HepG2 (cell line): Measurements from ENCODE around the gene LMF2. TPM values are rescaled to one million over a fixed set of nuclear protein-coding genes. Genes with fewer than 3 reads are reported as not detected.
A peak's percentile ranks its signal among the peaks of the same experiment; 100 is the strongest.

Experiments used
- ATM ChIP-seq: fragments of 450-650 bp; IDR thresholded peaks from 2 replicates; pipeline ENCODE4 v1.7.1; 2017; ENCODE audit warnings: mild to moderate bottlenecking, borderline replicate concordance
- EHMT2 ChIP-seq: fragments of 200-600 bp; sonication (generic); IDR thresholded peaks from 2 replicates; pipeline ENCODE4 v1.7.0; 2017; ENCODE audit warnings: antibody characterized with exemption, low read depth, low read length, borderline replicate concordance
- FOXJ3 ChIP-seq: sonication (generic); formaldehyde crosslinking; IDR thresholded peaks from 2 replicates; pipeline ENCODE4 v1.4.0; 2020; ENCODE audit warnings: missing genetic modification reagents, mild to moderate bottlenecking, borderline replicate concordance
- FOXM1 ChIP-seq: sonication (generic); formaldehyde crosslinking; IDR thresholded peaks from 2 replicates; pipeline ENCODE4 v1.5.0; 2020; ENCODE audit warnings: missing genetic modification reagents
- MTF2 ChIP-seq: sonication (generic); formaldehyde crosslinking; IDR thresholded peaks from 2 replicates; pipeline ENCODE4 v1.5.0; 2020; ENCODE audit warnings: missing genetic modification reagents, borderline replicate concordance
- NCOA2 ChIP-seq: sonication (generic); formaldehyde crosslinking; IDR thresholded peaks from 2 replicates; pipeline ENCODE4 v1.8.0; 2022; ENCODE audit warnings: inconsistent platforms
- NFE2L1 ChIP-seq: sonication (generic); formaldehyde crosslinking; IDR thresholded peaks from 2 replicates; pipeline ENCODE4 v1.4.0; 2020; ENCODE audit warnings: missing genetic modification reagents, mild to moderate bottlenecking, borderline replicate concordance
- PHB2 ChIP-seq: fragments of 450-650 bp; IDR thresholded peaks from 2 replicates; pipeline ENCODE4 v1.6.1; 2018; ENCODE audit not compliant: partially characterized antibody
- RFX1 ChIP-seq: fragments of 450-650 bp; IDR thresholded peaks from 2 replicates; pipeline ENCODE4 v1.6.1; 2017
- RFXANK ChIP-seq: IDR thresholded peaks from 2 replicates; pipeline ENCODE4 v1.6.1; 2016
- RXRB ChIP-seq: IDR thresholded peaks from 2 replicates; pipeline ENCODE4 v1.6.1; 2016; ENCODE audit warnings: borderline replicate concordance, missing genetic modification reagents, missing compliant biosample characterization
- SMC3 ChIP-seq: IDR thresholded peaks from 2 replicates; pipeline ENCODE4 v1.6.1; 2011; ENCODE audit warnings: low read length, improper control_type of control experiment
- SRSF4 ChIP-seq: fragments of 200-400 bp; formaldehyde crosslinking; IDR thresholded peaks from one replicate; pipeline ENCODE4 v1.6.1; 2018; ENCODE audit warnings: mild to moderate bottlenecking, low read depth, low read length, moderate library complexity; ENCODE audit not compliant: poor library complexity, severe bottlenecking
- ZBTB42 ChIP-seq: sonication (generic); formaldehyde crosslinking; IDR thresholded peaks from 2 replicates; pipeline ENCODE4 v1.5.0; 2020; ENCODE audit warnings: mild to moderate bottlenecking, missing genetic modification reagents
- ZMYM3 ChIP-seq: sonication (generic); formaldehyde crosslinking; IDR thresholded peaks from 2 replicates; pipeline ENCODE4 v1.5.1; 2020; ENCODE audit warnings: mild to moderate bottlenecking, missing genetic modification reagents
- ZNF12 ChIP-seq: sonication (generic); formaldehyde crosslinking; IDR thresholded peaks from 2 replicates; pipeline ENCODE4 v1.5.0; 2020; ENCODE audit warnings: missing genetic modification reagents
- ZNF264 ChIP-seq: sonication (generic); formaldehyde crosslinking; IDR thresholded peaks from 2 replicates; pipeline ENCODE4 v1.4.0; 2020; ENCODE audit warnings: missing genetic modification reagents
- ZNF672 ChIP-seq: sonication (generic); formaldehyde crosslinking; IDR thresholded peaks from 2 replicates; pipeline ENCODE4 v1.8.1; 2022; ENCODE audit warnings: missing genetic modification reagents
- ZNF713 ChIP-seq: sonication (generic); formaldehyde crosslinking; IDR thresholded peaks from 2 replicates; pipeline ENCODE4 v1.4.0; 2020; ENCODE audit warnings: mild to moderate bottlenecking, missing genetic modification reagents
- ZNF737 ChIP-seq: sonication (generic); formaldehyde crosslinking; IDR thresholded peaks from 2 replicates; pipeline ENCODE4 v1.5.0; 2020; ENCODE audit warnings: missing genetic modification reagents, mild to moderate bottlenecking, borderline replicate concordance
- ZNF816 ChIP-seq: sonication (generic); formaldehyde crosslinking; IDR thresholded peaks from 2 replicates; pipeline ENCODE4 v1.8.0; 2022; ENCODE audit warnings: missing genetic modification reagents, mild to moderate bottlenecking, borderline replicate concordance
- ZSCAN21 ChIP-seq: sonication (generic); formaldehyde crosslinking; IDR thresholded peaks from 2 replicates; pipeline ENCODE4 v1.8.0; 2022; ENCODE audit warnings: mild to moderate bottlenecking, missing genetic modification reagents, moderate library complexity, borderline replicate concordance
- polyA plus RNA-seq, 8 experiments: library from polyadenylated mRNA; depleted of rRNA in 3 of 8; stranded (reverse) in 7 of 8; unstranded in 1 of 8; fragments of >200 nt; fragmentation: Illumina TruSeq in 4 of 8; extraction: Trizol in 4 of 8; gene quantifications; 2 replicates each; pipeline versions ENCODE4 v1.2.1 to v1.2.3, GENCODE V29; 2011 to 2016; ENCODE audit warnings: low read depth in 4 of 8, missing spikeins in 1 of 8, mixed read lengths in 1 of 8; ENCODE audit not compliant: insufficient read depth in 1 of 8
- total RNA-seq, 5 experiments: library from RNA; depleted of rRNA; stranded (reverse); fragments of >200 nt; fragmentation: Illumina TruSeq; extraction: Trizol; gene quantifications; 2 replicates each; pipeline ENCODE4 v1.2.3, GENCODE V29; 2016; ENCODE audit warnings: low read depth in 1 of 5
- TF ChIP-seq, protein P1 (sequence below): sonication (generic); formaldehyde crosslinking; IDR thresholded peaks from 2 replicates; pipeline ENCODE4 v1.4.0; 2020; ENCODE audit warnings: missing genetic modification reagents
- TF ChIP-seq, protein P2 (sequence below): sonication (generic); formaldehyde crosslinking; IDR thresholded peaks from 2 replicates; pipeline ENCODE4 v1.4.0; 2020; ENCODE audit warnings: mild to moderate bottlenecking, missing genetic modification reagents
- TF ChIP-seq, protein P3 (sequence below): sonication (generic); formaldehyde crosslinking; IDR thresholded peaks from 2 replicates; pipeline ENCODE4 v1.4.0; 2020; ENCODE audit warnings: missing genetic modification reagents
- TF ChIP-seq, protein P4 (sequence below): sonication (generic); formaldehyde crosslinking; IDR thresholded peaks from 2 replicates; pipeline ENCODE4 v1.8.0; 2022; ENCODE audit warnings: missing genetic modification reagents, mild to moderate bottlenecking, inconsistent platforms, borderline replicate concordance

LMF2 gene
- total and polyA plus RNA-seq, 2 of the 13 experiments (the other 11 are each of a cell fraction or from before 2014, with no cell fraction given) = 23.3 to 30.6 TPM

DNA sequence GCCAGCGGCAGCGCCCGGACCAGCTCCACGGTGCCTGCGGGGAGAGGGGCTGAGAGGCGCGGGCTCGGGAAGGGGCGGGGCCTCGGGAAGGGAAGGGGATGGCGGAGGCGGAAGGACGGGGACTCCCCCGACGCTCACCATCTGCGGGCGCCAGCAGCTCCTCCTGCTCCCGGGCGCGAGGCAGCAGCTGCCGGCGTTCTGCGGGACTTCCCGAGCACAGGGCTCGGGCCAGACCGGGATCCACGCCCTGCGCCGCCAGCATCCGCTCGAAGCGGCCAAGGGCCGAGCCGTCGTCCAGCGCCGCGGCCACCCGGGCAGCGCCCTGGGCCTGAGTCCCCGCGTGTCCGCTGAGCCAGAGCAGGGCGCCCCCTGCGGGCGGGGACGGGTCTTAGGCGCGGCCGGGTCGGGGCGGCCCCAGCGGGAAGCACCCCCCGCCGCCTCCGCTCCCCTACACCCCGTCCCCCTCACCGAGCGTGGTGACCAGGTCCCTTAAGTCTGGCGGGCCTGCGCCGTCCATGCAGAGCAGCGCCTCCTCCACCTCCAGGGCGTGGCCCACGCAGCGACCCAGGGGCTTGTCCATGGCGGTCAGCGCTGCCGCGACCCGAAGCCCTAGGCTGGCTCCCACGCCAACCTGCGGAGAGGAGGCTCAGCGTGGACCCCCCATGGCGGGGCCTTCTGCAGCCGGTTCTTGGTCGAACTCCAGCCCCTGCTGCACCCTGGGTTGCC lies 18.8 kb upstream of the LMF2 start (continued):
- TF ChIP-seq, protein P1, sequence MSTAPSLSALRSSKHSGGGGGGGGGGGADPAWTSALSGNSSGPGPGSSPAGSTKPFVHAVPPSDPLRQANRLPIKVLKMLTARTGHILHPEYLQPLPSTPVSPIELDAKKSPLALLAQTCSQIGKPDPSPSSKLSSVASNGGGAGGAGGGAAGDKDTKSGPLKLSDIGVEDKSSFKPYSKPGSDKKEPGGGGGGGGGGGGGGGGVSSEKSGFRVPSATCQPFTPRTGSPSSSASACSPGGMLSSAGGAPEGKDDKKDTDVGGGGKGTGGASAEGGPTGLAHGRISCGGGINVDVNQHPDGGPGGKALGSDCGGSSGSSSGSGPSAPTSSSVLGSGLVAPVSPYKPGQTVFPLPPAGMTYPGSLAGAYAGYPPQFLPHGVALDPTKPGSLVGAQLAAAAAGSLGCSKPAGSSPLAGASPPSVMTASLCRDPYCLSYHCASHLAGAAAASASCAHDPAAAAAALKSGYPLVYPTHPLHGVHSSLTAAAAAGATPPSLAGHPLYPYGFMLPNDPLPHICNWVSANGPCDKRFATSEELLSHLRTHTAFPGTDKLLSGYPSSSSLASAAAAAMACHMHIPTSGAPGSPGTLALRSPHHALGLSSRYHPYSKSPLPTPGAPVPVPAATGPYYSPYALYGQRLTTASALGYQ (CRISPR knock-in tag) = peak; percentile 58; the same call in 1 of the 2 replicates
- no peak for TF ChIP-seq EHMT2
- 0 out of 2 replicates have a peak, but pooled peaks have one; percentile 28 for TF ChIP-seq ZNF672 (CRISPR knock-in tag)
- TF ChIP-seq, protein P2, sequence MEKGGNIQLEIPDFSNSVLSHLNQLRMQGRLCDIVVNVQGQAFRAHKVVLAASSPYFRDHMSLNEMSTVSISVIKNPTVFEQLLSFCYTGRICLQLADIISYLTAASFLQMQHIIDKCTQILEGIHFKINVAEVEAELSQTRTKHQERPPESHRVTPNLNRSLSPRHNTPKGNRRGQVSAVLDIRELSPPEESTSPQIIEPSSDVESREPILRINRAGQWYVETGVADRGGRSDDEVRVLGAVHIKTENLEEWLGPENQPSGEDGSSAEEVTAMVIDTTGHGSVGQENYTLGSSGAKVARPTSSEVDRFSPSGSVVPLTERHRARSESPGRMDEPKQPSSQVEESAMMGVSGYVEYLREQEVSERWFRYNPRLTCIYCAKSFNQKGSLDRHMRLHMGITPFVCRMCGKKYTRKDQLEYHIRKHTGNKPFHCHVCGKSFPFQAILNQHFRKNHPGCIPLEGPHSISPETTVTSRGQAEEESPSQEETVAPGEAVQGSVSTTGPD = no peak
- no peak for TF ChIP-seq SRSF4
- no peak for TF ChIP-seq NFE2L1 (CRISPR knock-in tag)
- no peak for TF ChIP-seq FOXJ3
- no peak for TF ChIP-seq MTF2 (CRISPR knock-in tag)
- TF ChIP-seq ATM = no peak
- no peak for TF ChIP-seq ZBTB42 (CRISPR knock-in tag)
- no peak for TF ChIP-seq RFXANK (CRISPR knock-in tag)
- TF ChIP-seq, protein P3, sequence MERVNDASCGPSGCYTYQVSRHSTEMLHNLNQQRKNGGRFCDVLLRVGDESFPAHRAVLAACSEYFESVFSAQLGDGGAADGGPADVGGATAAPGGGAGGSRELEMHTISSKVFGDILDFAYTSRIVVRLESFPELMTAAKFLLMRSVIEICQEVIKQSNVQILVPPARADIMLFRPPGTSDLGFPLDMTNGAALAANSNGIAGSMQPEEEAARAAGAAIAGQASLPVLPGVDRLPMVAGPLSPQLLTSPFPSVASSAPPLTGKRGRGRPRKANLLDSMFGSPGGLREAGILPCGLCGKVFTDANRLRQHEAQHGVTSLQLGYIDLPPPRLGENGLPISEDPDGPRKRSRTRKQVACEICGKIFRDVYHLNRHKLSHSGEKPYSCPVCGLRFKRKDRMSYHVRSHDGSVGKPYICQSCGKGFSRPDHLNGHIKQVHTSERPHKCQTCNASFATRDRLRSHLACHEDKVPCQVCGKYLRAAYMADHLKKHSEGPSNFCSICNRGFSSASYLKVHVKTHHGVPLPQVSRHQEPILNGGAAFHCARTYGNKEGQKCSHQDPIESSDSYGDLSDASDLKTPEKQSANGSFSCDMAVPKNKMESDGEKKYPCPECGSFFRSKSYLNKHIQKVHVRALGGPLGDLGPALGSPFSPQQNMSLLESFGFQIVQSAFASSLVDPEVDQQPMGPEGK (CRISPR knock-in tag) = peak; percentile 8; the same call in 1 of the 2 replicates
- TF ChIP-seq RXRB (CRISPR knock-in tag) = no peak
- TF ChIP-seq ZNF816 (CRISPR knock-in tag) = peak; percentile 60; the same call in 1 of the 2 replicates
- TF ChIP-seq RFX1 = no peak
- TF ChIP-seq ZNF264 (CRISPR knock-in tag) = 0 out of 2 replicates have a peak, but pooled peaks have one; percentile 35
- no peak for TF ChIP-seq NCOA2
- TF ChIP-seq FOXM1 (CRISPR knock-in tag) = no peak
- no peak for TF ChIP-seq ZNF737 (CRISPR knock-in tag)
- TF ChIP-seq, protein P4, sequence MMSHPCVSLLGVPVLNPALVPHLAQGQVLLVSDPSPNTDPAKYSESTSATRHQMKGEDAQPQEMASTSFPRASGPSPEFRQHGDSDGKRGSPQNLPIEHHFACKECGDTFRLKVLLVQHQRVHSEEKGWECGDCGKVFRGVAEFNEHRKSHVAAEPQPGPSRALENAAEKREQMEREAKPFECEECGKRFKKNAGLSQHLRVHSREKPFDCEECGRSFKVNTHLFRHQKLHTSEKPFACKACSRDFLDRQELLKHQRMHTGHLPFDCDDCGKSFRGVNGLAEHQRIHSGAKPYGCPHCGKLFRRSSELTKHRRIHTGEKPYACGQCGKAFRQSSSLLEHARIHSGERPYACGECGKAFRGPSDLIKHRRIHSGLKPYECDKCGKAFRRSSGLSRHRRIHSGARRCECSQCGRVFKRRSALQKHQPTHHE (CRISPR knock-in tag) = no peak
- no peak for TF ChIP-seq SMC3
- TF ChIP-seq ZMYM3 (CRISPR knock-in tag) = no peak
- TF ChIP-seq ZSCAN21 (CRISPR knock-in tag) = no peak
- TF ChIP-seq ZNF713 (CRISPR knock-in tag) = no peak
- no peak for TF ChIP-seq ZNF12
- no peak for TF ChIP-seq PHB2
